GM13976 (cell line): ENCODE results near the gene CACNA2D3.

Experiments
- DNase-seq: peaks from one replicate; pipeline ENCODE4 v3.0.0; 2012; ENCODE audit warnings: low spot score
- CTCF ChIP-seq: IDR thresholded peaks from 2 replicates; pipeline ENCODE4 v1.5.1; 2012; ENCODE audit warnings: borderline replicate concordance, mild to moderate bottlenecking; ENCODE audit not compliant: insufficient read depth; ENCODE audit errors: extremely low read depth, missing control alignments, control extremely low read depth
- in situ Hi-C: fragments of 300-500 bp; cut with MboI; formaldehyde crosslinking; loops from one replicate; pipeline ENCODE4 v1.12.0; 2022; ENCODE audit warnings: low sequenced_read_pairs, mixed read lengths, inconsistent platforms; ENCODE audit not compliant: unreplicated experiment

Gene CACNA2D3

GRCh38 chr3:55090291-55090690 is 967.9 kb downstream of the CACNA2D3 start:
- in situ Hi-C loops: no loop called here
- no peak for TF ChIP-seq CTCF
- DNase-seq: no peak

GRCh38 chr3:55090746-55091145 is 968.4 kb downstream of the CACNA2D3 start:
- no peak for DNase-seq
- TF ChIP-seq CTCF: no peak
- in situ Hi-C loops: no loop called here

GRCh38 chr3:55091381-55092225 is 969.3 kb downstream of the CACNA2D3 start:
- in situ Hi-C loops: no loop called here
- no peak for DNase-seq
- TF ChIP-seq CTCF: no peak

- in situ Hi-C loops: no loop called here
- DNase-seq: no peak
- no peak for TF ChIP-seq CTCF
Observed at GRCh38 chr3:55094676-55095075, 972.3 kb downstream of the CACNA2D3 start.

- TF ChIP-seq CTCF: no peak
- in situ Hi-C loops: no loop called here
- DNase-seq: no peak
Observed at GRCh38 chr3:55097441-55097840, 975.1 kb downstream of the CACNA2D3 start.

GRCh38 chr3:55105647-55106046 is 983.3 kb downstream of the CACNA2D3 start:
- in situ Hi-C loops: no loop called here
- DNase-seq: no peak
- TF ChIP-seq CTCF: no peak
